Measurements from ENCODE around the gene CSH1. TPM values are rescaled to one million over a fixed set of nuclear protein-coding genes. Genes with fewer than 3 reads are reported as not detected.
"Not testable (repeated sequence)": the region's sequence is repeated elsewhere in the genome, so short reads cannot be mapped to it uniquely, and the experiment has no call there.

The CSH1 gene
- total RNA-seq, 2 experiments from 2014 or later = not detected

- H3K27ac ChIP-seq (ENCODE audit: low read depth in 1 of 2, low read length in 2 of 2); H3K27me3 ChIP-seq (ENCODE audit: control insufficient read depth in 1 of 2, insufficient read depth in 2 of 2, low read length in 2 of 2); H3K9me3 Mint-ChIP-seq; H3K9me3 ChIP-seq (ENCODE audit: control insufficient read depth in 1 of 2, insufficient read depth in 1 of 2, low read length in 2 of 2); ATAC-seq (ENCODE audit: poor library complexity); H3K4me1 Mint-ChIP-seq (ENCODE audit: low read depth); H3K4me1 ChIP-seq (ENCODE audit: insufficient read depth, low read length); H3K36me3 Mint-ChIP-seq (ENCODE audit: low read depth); H3K36me3 ChIP-seq (ENCODE audit: insufficient read depth, low read length); H3K27ac Mint-ChIP-seq; H3K27me3 Mint-ChIP-seq; H3K4me3 ChIP-seq (ENCODE audit: low read length); H3K4me3 Mint-ChIP-seq; intact Hi-C loops (cut with DNase I, micrococcal nuclease); DNase-seq; POLR2A ChIA-PET: not testable (repeated sequence)
- CTCF ChIA-PET = interaction anchor here (1.0 kb wide), 1 partner anchor 22 kb away, joined by 3 read pairs; no protein-coding TSS in a partner anchor
Measured at GRCh38 chr17:63870292-63870665, 26.1 kb downstream of the CSH1 start.

GRCh38 chr17:63869491-63870291 lies 26.7 kb downstream of the CSH1 start:
- H3K27me3 ChIP-seq (ENCODE audit: control insufficient read depth in 1 of 2, insufficient read depth in 2 of 2, low read length in 2 of 2); H3K27ac Mint-ChIP-seq; H3K27me3 Mint-ChIP-seq; ATAC-seq (ENCODE audit: poor library complexity); H3K4me3 ChIP-seq (ENCODE audit: low read length); H3K36me3 Mint-ChIP-seq (ENCODE audit: low read depth); intact Hi-C loops (cut with DNase I, micrococcal nuclease); H3K4me1 ChIP-seq (ENCODE audit: insufficient read depth, low read length); H3K9me3 ChIP-seq (ENCODE audit: control insufficient read depth in 1 of 2, insufficient read depth in 1 of 2, low read length in 2 of 2); H3K9me3 Mint-ChIP-seq; H3K4me3 Mint-ChIP-seq; H3K36me3 ChIP-seq (ENCODE audit: insufficient read depth, low read length); H3K4me1 Mint-ChIP-seq (ENCODE audit: low read depth); DNase-seq; H3K27ac ChIP-seq (ENCODE audit: low read depth in 1 of 2, low read length in 2 of 2); POLR2A ChIA-PET: not testable (repeated sequence)
- CTCF ChIA-PET = interaction anchor here (1.0 kb wide), 1 partner anchor 21 kb away, joined by 3 read pairs; no protein-coding TSS in a partner anchor

- intact Hi-C loops (cut with DNase I, micrococcal nuclease); H3K4me3 ChIP-seq (ENCODE audit: low read length); H3K36me3 ChIP-seq (ENCODE audit: insufficient read depth, low read length); H3K36me3 Mint-ChIP-seq (ENCODE audit: low read depth); H3K9me3 ChIP-seq (ENCODE audit: control insufficient read depth in 1 of 2, insufficient read depth in 1 of 2, low read length in 2 of 2); H3K27me3 ChIP-seq (ENCODE audit: control insufficient read depth in 1 of 2, insufficient read depth in 2 of 2, low read length in 2 of 2); H3K4me1 Mint-ChIP-seq (ENCODE audit: low read depth); H3K27ac Mint-ChIP-seq; H3K4me3 Mint-ChIP-seq; H3K27me3 Mint-ChIP-seq; H3K4me1 ChIP-seq (ENCODE audit: insufficient read depth, low read length); ATAC-seq (ENCODE audit: poor library complexity); H3K9me3 Mint-ChIP-seq; DNase-seq; H3K27ac ChIP-seq (ENCODE audit: low read depth in 1 of 2, low read length in 2 of 2): not testable (repeated sequence)
- ChIA-PET CTCF (interaction anchor here (0.9 to 1.3 kb wide), 2 partner anchors 12 to 20 kb away, joined by 3 to 5 read pairs; no protein-coding TSS in a partner anchor), POLR2A (interaction anchor here (0.7 to 1.2 kb wide), 3 partner anchors 18 to 169 kb away, joined by 3 to 4 read pairs (median 3); no protein-coding TSS in a partner anchor)
Measured at GRCh38 chr17:63866625-63867024, 29.7 kb downstream of the CSH1 start.

GRCh38 chr17:63859257-63859656 lies 37.1 kb downstream of the CSH1 start:
- H3K4me1 ChIP-seq (ENCODE audit: insufficient read depth, low read length) = no peaks in the 10 kb centered on the region
- ChIA-PET POLR2A (no interaction called here), CTCF (no interaction called here)
- intact Hi-C loops (cut with DNase I, micrococcal nuclease) = no loop called here
- DNase-seq (no peak), ATAC-seq (ENCODE audit: poor library complexity) (no peak)
- TF ChIP-seq CTCF (IDR thresholded peaks at IDR 0.05) = no peak
- Mint-ChIP-seq H3K4me1 (ENCODE audit: low read depth) (no peaks in the 10 kb centered on the region), H3K36me3 (ENCODE audit: low read depth) (no peaks in the 10 kb centered on the region), H3K27me3 (no peaks in the 10 kb centered on the region), H3K4me3 (no peak overlapping the region), H3K27ac (no peak overlapping the region), H3K9me3 (no peaks in the 10 kb centered on the region)
- no peaks in the 10 kb centered on the region for H3K36me3 ChIP-seq (ENCODE audit: insufficient read depth, low read length)
- H3K9me3 ChIP-seq (ENCODE audit: control insufficient read depth in 1 of 2, insufficient read depth in 1 of 2, low read length in 2 of 2) = no peaks in the 10 kb centered on the region
- H3K4me3 ChIP-seq (ENCODE audit: low read length) = no peak overlapping the region
- H3K27me3 ChIP-seq (ENCODE audit: control insufficient read depth in 1 of 2, insufficient read depth in 2 of 2, low read length in 2 of 2) = peaks cover 0 to 2% of the 10 kb centered on the region in 2 experiments
- H3K27ac ChIP-seq (ENCODE audit: low read depth in 1 of 2, low read length in 2 of 2) = no peak overlapping the region

GRCh38 chr17:63856425-63856824 lies 39.9 kb downstream of the CSH1 start:
- ATAC-seq (ENCODE audit: poor library complexity); CTCF ChIA-PET; intact Hi-C loops (cut with DNase I, micrococcal nuclease); H3K9me3 Mint-ChIP-seq; H3K27me3 ChIP-seq (ENCODE audit: control insufficient read depth in 1 of 2, insufficient read depth in 2 of 2, low read length in 2 of 2); H3K4me1 Mint-ChIP-seq (ENCODE audit: low read depth); H3K27me3 Mint-ChIP-seq; H3K27ac Mint-ChIP-seq; H3K36me3 ChIP-seq (ENCODE audit: insufficient read depth, low read length); POLR2A ChIA-PET; H3K27ac ChIP-seq (ENCODE audit: low read depth in 1 of 2, low read length in 2 of 2); H3K4me3 ChIP-seq (ENCODE audit: low read length); H3K4me3 Mint-ChIP-seq; H3K9me3 ChIP-seq (ENCODE audit: control insufficient read depth in 1 of 2, insufficient read depth in 1 of 2, low read length in 2 of 2); DNase-seq; H3K36me3 Mint-ChIP-seq (ENCODE audit: low read depth); H3K4me1 ChIP-seq (ENCODE audit: insufficient read depth, low read length): not testable (repeated sequence)

All from CD4-positive, alpha-beta T cell (primary cell).